HCT116 (cell line): ENCODE results near the gene OR51Q1.

Source experiments
- ATF3 ChIP-seq: IDR thresholded peaks from 2 replicates; pipeline ENCODE4 v1.6.1; 2012
- EZH2 ChIP-seq: fragments of 200-600 bp; sonication (generic); IDR thresholded peaks from 2 replicates; pipeline ENCODE4 v1.6.1; 2017; ENCODE audit warnings: antibody characterized with exemption, mixed run types
- EZH2phosphoT487 ChIP-seq: fragments of 200-600 bp; IDR thresholded peaks from 2 replicates; pipeline ENCODE4 v1.6.1; 2018; ENCODE audit warnings: antibody characterized with exemption, borderline replicate concordance
- JUND ChIP-seq: IDR thresholded peaks from 2 replicates; pipeline ENCODE4 v1.6.1; 2012
- MAX ChIP-seq: IDR thresholded peaks from 2 replicates; pipeline ENCODE4 v1.6.1; 2012
- POLR2A ChIP-seq: IDR thresholded peaks from 2 replicates; pipeline ENCODE4 v1.7.0; 2011; ENCODE audit warnings: borderline replicate concordance; ENCODE audit not compliant: insufficient read depth, insufficient read length; ENCODE audit errors: extremely low read depth
- POLR2AphosphoS5 ChIP-seq: IDR thresholded peaks from 2 replicates; pipeline ENCODE4 v1.6.1; 2011; ENCODE audit warnings: mild to moderate bottlenecking, low read depth, low read length, moderate library complexity
- RAD21 ChIP-seq: IDR thresholded peaks from 2 replicates; pipeline ENCODE4 v1.6.1; 2012; ENCODE audit warnings: low read depth, mild to moderate bottlenecking
- TF ChIP-seq, protein P1 (sequence below), 3 experiments: fragments of 200-600 bp in 1 of 3; sonication (generic) in 1 of 3; IDR thresholded peaks in 2 of 3; conservative IDR thresholded peaks in 1 of 3; 2 replicates each; pipeline ENCODE4 v1.5.1; 2012 to 2017; ENCODE audit warnings: low read depth in 2 of 3, low read length in 2 of 3, antibody characterized with exemption in 1 of 3, borderline replicate concordance in 1 of 3, control low read depth in 1 of 3, mild to moderate bottlenecking in 1 of 3, mixed read lengths in 1 of 3, mixed run types in 1 of 3, moderate library complexity in 1 of 3; ENCODE audit not compliant: insufficient read depth in 1 of 3
- TF ChIP-seq, protein P2 (sequence below): IDR thresholded peaks from 2 replicates; pipeline ENCODE4 v1.6.1; 2011; ENCODE audit warnings: mild to moderate bottlenecking, low read length, moderate library complexity; ENCODE audit not compliant: insufficient replicate concordance; ENCODE audit errors: extremely low read depth

DNA sequence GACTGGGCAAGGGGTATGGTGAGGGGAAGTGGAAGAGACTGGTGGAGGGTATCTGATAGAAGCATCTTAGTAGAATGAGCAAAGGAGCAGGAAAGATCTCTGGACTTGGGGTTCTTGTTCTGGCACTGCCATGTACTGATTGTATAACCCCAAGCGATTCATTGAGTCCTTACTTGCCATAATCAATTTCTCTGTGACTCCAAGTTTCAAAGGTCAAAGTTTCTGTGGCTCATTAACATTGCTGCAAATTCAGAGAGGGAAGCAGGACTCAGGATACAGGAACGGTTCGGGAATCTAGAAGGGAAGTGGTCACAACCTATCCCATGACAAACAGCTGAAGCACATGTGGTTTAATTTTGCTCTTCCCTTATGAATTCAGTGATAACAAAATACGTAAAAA lies 27.5 kb downstream of the OR51Q1 start:
- TF ChIP-seq JUND: no peak
- no peak for TF ChIP-seq MAX
- no peak for TF ChIP-seq POLR2AphosphoS5
- TF ChIP-seq, protein P1, sequence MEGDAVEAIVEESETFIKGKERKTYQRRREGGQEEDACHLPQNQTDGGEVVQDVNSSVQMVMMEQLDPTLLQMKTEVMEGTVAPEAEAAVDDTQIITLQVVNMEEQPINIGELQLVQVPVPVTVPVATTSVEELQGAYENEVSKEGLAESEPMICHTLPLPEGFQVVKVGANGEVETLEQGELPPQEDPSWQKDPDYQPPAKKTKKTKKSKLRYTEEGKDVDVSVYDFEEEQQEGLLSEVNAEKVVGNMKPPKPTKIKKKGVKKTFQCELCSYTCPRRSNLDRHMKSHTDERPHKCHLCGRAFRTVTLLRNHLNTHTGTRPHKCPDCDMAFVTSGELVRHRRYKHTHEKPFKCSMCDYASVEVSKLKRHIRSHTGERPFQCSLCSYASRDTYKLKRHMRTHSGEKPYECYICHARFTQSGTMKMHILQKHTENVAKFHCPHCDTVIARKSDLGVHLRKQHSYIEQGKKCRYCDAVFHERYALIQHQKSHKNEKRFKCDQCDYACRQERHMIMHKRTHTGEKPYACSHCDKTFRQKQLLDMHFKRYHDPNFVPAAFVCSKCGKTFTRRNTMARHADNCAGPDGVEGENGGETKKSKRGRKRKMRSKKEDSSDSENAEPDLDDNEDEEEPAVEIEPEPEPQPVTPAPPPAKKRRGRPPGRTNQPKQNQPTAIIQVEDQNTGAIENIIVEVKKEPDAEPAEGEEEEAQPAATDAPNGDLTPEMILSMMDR (IDR thresholded peaks at IDR 0.05 in 2 of 3, conservative IDR thresholded peaks at IDR 0.05 in 1 of 3; ENCODE audit: borderline replicate concordance in 1 of 3, insufficient read depth in 1 of 3, low read depth in 2 of 3, low read length in 2 of 3): no peak
- TF ChIP-seq ATF3: no peak
- no peak for TF ChIP-seq EZH2
- no peak for TF ChIP-seq RAD21
- TF ChIP-seq POLR2A: no peak
- TF ChIP-seq, protein P2, sequence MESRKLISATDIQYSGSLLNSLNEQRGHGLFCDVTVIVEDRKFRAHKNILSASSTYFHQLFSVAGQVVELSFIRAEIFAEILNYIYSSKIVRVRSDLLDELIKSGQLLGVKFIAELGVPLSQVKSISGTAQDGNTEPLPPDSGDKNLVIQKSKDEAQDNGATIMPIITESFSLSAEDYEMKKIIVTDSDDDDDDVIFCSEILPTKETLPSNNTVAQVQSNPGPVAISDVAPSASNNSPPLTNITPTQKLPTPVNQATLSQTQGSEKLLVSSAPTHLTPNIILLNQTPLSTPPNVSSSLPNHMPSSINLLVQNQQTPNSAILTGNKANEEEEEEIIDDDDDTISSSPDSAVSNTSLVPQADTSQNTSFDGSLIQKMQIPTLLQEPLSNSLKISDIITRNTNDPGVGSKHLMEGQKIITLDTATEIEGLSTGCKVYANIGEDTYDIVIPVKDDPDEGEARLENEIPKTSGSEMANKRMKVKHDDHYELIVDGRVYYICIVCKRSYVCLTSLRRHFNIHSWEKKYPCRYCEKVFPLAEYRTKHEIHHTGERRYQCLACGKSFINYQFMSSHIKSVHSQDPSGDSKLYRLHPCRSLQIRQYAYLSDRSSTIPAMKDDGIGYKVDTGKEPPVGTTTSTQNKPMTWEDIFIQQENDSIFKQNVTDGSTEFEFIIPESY: no peak
- no peak for TF ChIP-seq EZH2phosphoT487
